ENCODE data around the gene RWDD3. TPM values are rescaled to one million over a fixed set of nuclear protein-coding genes. Genes with fewer than 3 reads are reported as not detected.

Gene RWDD3
- total RNA-seq, 1 experiment from 2014 or later, result 15.3 TPM

GRCh38 chr1:95249916-95250315, 15.9 kb downstream of the RWDD3 start:
- TF ChIP-seq CTCF (conservative IDR thresholded peaks at IDR 0.05), result no peak
- Histone ChIP-seq H2BK15ac (ENCODE audit: low read depth, low read length) (no peak overlapping the region), H3K23ac (ENCODE audit: insufficient read length, low read depth, low read length) (no peak overlapping the region), H4K20me1 (ENCODE audit: control insufficient read depth, insufficient read depth, insufficient read length) (no peaks in the 10 kb centered on the region), H3T11ph (ENCODE audit: low read length) (no peak overlapping the region), H3K14ac (ENCODE audit: insufficient read depth, low read length) (no peak overlapping the region), H4K91ac (ENCODE audit: insufficient read length, low read depth, low read length) (no peak overlapping the region), H2BK20ac (ENCODE audit: low read depth, low read length, poor library complexity, severe bottlenecking) (no peak overlapping the region), H2AK5ac (ENCODE audit: insufficient read length, low read length) (no peak overlapping the region), H2BK120ac (ENCODE audit: low read depth, low read length, poor library complexity, severe bottlenecking) (no peak overlapping the region), H3K4ac (ENCODE audit: low read depth, low read length) (no peak overlapping the region), H2BK12ac (ENCODE audit: insufficient read length, low read depth, low read length) (no peak overlapping the region), H2BK5ac (ENCODE audit: insufficient read length, low read length) (no peak overlapping the region), H3K18ac (ENCODE audit: insufficient read length, low read depth, low read length) (no peak overlapping the region), H3K9ac (ENCODE audit: extremely low read depth, insufficient read length, low read length) (no peak overlapping the region), H3K79me1 (ENCODE audit: insufficient read depth, low read depth, low read length, poor library complexity, severe bottlenecking) (no peaks in the 10 kb centered on the region), H4K8ac (replicated peaks; ENCODE audit: insufficient read length, low read depth, low read length) (no peak overlapping the region), H3K4me1 (ENCODE audit: insufficient read depth, low read length) (no peaks in the 10 kb centered on the region), H3K27ac (ENCODE audit: insufficient read length, low read depth, low read length) (no peak overlapping the region), H3K23me2 (ENCODE audit: insufficient read length, low read depth, low read length, poor library complexity, severe bottlenecking) (no peaks in the 10 kb centered on the region), H3K9me3 (ENCODE audit: control insufficient read depth, low read depth, low read length) (no peaks in the 10 kb centered on the region), H3K27me3 (ENCODE audit: insufficient read depth, low read length) (no peaks in the 10 kb centered on the region), H4K5ac (ENCODE audit: insufficient read length, low read depth, low read length) (no peak overlapping the region), H2AFZ (ENCODE audit: low read length) (no peak overlapping the region), H3K56ac (ENCODE audit: insufficient read length, low read depth, low read length) (no peak overlapping the region), H3K79me2 (ENCODE audit: insufficient read depth, low read length) (no peaks in the 10 kb centered on the region), H3K4me2 (ENCODE audit: insufficient read depth, insufficient read length, low read length) (no peak overlapping the region)
- peaks cover 24 to 33% of the 10 kb centered on the region in 2 experiments for H3K4me1 Mint-ChIP-seq
- H3K36me3 Mint-ChIP-seq (ENCODE audit: insufficient read depth in 1 of 3, low read depth in 3 of 3), result peaks cover 10 to 34% (median 25%) of the 10 kb centered on the region in 3 experiments
- no CpG with 5 or more reads among the region's 1 CpG for WGBS (ENCODE audit: extremely low coverage, insufficient read length, low lambda C conversion rate)
- H3K4me3 Mint-ChIP-seq, result no peak overlapping the region
- no peak overlapping the region for H3K27ac Mint-ChIP-seq
- H3K27me3 Mint-ChIP-seq (ENCODE audit: low read depth), result no peaks in the 10 kb centered on the region
- no peak for DNase-seq
- H3K9me3 Mint-ChIP-seq, result no peaks in the 10 kb centered on the region

All from H9 (cell line).